Thoracic aorta (tissue), 2 donors: ENCODE data around the gene FXYD1. TPM values are rescaled to one million over a fixed set of nuclear protein-coding genes. Genes with fewer than 3 reads are reported as not detected.
"Not testable (repeated sequence)": the region's sequence is repeated elsewhere in the genome, so short reads cannot be mapped to it uniquely, and the experiment has no call there.

Source experiments
- ATAC-seq: fragments of 150-250 bp; one replicate; pipeline ENCODE4 v1.8.0; 2017; ENCODE audit warnings: low read depth; ENCODE audit not compliant: insufficient number of reproducible peaks, low FRiP score
- DNase-seq: peaks from one replicate; pipeline ENCODE4 v3.0.0-alpha.2; 2020; ENCODE audit warnings: low spot score
- H3K27ac ChIP-seq, 2 donors: fragments of 200-600 bp; sonication (generic); 1 replicate in 1 of 2; 2 replicates in 1 of 2; pipeline ENCODE4 v1.5.1; 2016; ENCODE audit warnings: mild to moderate bottlenecking in 2 of 2, moderate library complexity in 2 of 2
- H3K27me3 ChIP-seq: fragments of 200-600 bp; sonication (generic); replicated peaks from 2 replicates; pipeline ENCODE4 v1.6.0; 2016; ENCODE audit warnings: mild to moderate bottlenecking; ENCODE audit not compliant: insufficient read depth
- H3K36me3 ChIP-seq: fragments of 200-600 bp; sonication (generic); one replicate; pipeline ENCODE4 v1.5.1; 2016
- H3K4me1 ChIP-seq, 2 donors: fragments of 200-600 bp; sonication (generic); 1 replicate in 1 of 2; 2 replicates in 1 of 2; pipeline versions ENCODE4 v1.5.1 to v1.6.0; 2016; ENCODE audit warnings: low read depth in 2 of 2, mild to moderate bottlenecking in 1 of 2; ENCODE audit not compliant: control insufficient read depth in 1 of 2
- H3K4me3 ChIP-seq: fragments of 200-600 bp; sonication (generic); 2 replicates; pipeline ENCODE4 v1.5.1; 2016; ENCODE audit warnings: mild to moderate bottlenecking
- H3K9me3 ChIP-seq: fragments of 200-600 bp; sonication (generic); 2 replicates; pipeline ENCODE4 v1.5.1; 2016
- CTCF ChIP-seq: fragments of 200-600 bp; sonication (generic); IDR thresholded peaks from one replicate; pipeline ENCODE4 v1.5.1; 2019; ENCODE audit warnings: antibody characterized with exemption
- total RNA-seq, 2 donors: library from RNA; depleted of rRNA; stranded (reverse); fragments of >200 nt; gene quantifications; one replicate each; pipeline versions ENCODE4 v1.1.0 to v1.2.3, GENCODE V29; 2016

Gene FXYD1
- total RNA-seq, 2 donors from 2014 or later = 50.7 to 65.8 TPM

GRCh38 chr19:35127871-35128270, 10.8 kb upstream of the FXYD1 start:
- no peak overlapping the region for H3K4me3 ChIP-seq
- H3K27ac ChIP-seq = no peak overlapping the region
- DNase-seq (no peak), ATAC-seq (no peak)
- H3K9me3 ChIP-seq = no peaks in the 10 kb centered on the region
- TF ChIP-seq CTCF = no peak
- no peaks in the 10 kb centered on the region for H3K36me3 ChIP-seq
- H3K4me1 ChIP-seq = peaks cover 5 to 29% of the 10 kb centered on the region in 2 donors
- H3K27me3 ChIP-seq = no peaks in the 10 kb centered on the region

DNA sequence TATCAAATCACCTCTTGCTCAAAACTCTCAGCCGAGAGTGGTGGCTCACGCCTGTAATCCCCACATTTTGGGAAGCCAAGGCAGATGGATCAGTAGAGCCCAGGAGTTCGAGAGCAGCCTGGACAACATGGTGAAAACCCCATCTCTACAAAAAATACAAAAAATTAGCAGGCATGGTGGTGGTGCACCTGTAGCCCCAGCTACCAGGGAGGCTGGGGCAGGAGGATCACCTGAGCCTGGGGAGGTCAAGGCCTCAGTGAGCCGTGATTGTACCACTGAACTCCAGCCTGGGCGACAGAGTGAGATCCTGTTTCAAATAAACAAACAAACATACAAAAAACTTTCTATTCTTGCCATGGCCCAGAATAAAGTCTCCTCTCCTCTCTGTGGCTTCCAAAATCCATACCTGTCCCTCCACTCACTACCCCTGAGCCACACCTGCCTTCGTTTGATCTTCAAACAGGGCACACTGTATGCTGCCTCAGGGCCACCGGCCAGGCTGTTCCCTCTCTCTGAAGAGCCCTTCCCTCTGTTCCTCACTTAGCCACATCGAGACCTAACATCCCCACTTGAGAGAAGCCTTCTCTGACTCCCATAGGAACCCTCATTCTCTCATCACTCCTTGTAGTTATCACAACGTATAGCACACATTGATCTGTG, 10.1 kb upstream of the FXYD1 start:
- no peak overlapping the region for H3K27ac ChIP-seq
- H3K4me1 ChIP-seq = peaks cover 5 to 22% of the 10 kb centered on the region in 2 donors
- DNase-seq (no peak), ATAC-seq (no peak)
- H3K4me3 ChIP-seq = no peak overlapping the region
- H3K27me3 ChIP-seq = no peaks in the 10 kb centered on the region
- H3K36me3 ChIP-seq = no peaks in the 10 kb centered on the region
- H3K9me3 ChIP-seq = no peaks in the 10 kb centered on the region
- TF ChIP-seq CTCF = no peak

DNA sequence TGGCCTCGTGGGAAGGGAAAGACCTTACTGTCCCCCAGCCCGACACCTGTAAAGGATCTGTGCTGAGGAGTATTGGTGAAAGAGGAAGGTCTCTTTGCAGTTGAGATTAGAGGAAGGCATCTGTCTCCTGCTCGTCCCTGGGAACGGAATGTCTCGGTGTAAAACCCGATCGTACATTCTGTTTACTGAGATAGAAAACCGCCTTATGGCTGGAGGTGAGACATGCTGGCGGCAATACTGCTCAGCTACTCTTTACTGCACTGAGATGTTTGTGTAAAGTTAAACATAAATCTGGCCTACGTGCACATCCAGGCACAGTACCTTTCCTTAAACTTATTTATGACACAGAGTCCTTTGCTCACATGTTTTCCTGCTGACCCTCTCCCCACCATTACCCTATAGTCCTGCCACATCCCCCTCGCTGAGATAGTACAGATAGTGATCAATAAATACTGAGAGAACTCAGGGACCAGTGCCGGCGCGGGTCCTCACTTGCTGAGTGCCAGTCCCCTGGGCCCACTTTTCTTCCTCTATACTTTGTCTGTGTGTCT, 8.8 kb upstream of the FXYD1 start:
- not testable (repeated sequence) for H3K4me3 ChIP-seq, ATAC-seq, H3K9me3 ChIP-seq, H3K36me3 ChIP-seq, H3K27ac ChIP-seq, H3K27me3 ChIP-seq, DNase-seq
- H3K4me1 ChIP-seq = peaks cover 3 to 20% of the 10 kb centered on the region in 2 donors

- TF ChIP-seq CTCF = no peak
- no peak for DNase-seq
- Histone ChIP-seq H3K27ac (no peak overlapping the region), H3K9me3 (no peaks in the 10 kb centered on the region), H3K27me3 (no peaks in the 10 kb centered on the region), H3K4me1 (peaks cover 0 to 25% of the 10 kb centered on the region in 2 donors), H3K4me3 (no peak overlapping the region), H3K36me3 (no peaks in the 10 kb centered on the region)
- no peak for ATAC-seq
These were observed 7.6 kb upstream of the FXYD1 start for GRCh38 chr19:35130761-35131720.

DNA sequence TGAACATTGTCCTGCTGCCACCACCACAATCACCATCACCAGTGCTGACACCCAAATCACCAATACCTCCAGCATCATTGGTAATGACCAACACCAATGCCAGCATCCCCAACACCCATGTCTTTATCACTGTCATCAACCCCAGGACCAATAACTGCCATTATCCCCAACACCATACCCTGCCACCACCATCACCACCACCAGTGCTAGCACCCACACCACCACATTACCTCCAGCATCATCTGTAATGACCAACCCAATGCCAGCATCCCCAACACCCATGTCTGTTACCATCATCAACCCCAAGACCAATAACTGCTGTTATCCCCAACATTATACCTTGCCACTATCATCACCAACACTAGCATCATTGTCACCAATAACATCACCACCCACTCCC, 6.4 kb upstream of the FXYD1 start:
- H3K4me3 ChIP-seq = no peak overlapping the region
- no peak overlapping the region for H3K27ac ChIP-seq
- DNase-seq (no peak), ATAC-seq (no peak)
- H3K9me3 ChIP-seq = no peaks in the 10 kb centered on the region
- TF ChIP-seq CTCF = no peak
- H3K4me1 ChIP-seq = peaks cover 0 to 19% of the 10 kb centered on the region in 2 donors
- H3K36me3 ChIP-seq = no peaks in the 10 kb centered on the region
- no peaks in the 10 kb centered on the region for H3K27me3 ChIP-seq
